DOHH2 (cell line): ENCODE data around the gene RXRA.

Experiments
- CTCF ChIP-seq: fragments of 200-600 bp; sonication (generic); IDR thresholded peaks from one replicate; pipeline ENCODE4 v1.5.1; 2014; ENCODE audit warnings: antibody characterized with exemption, mild to moderate bottlenecking, low read depth, low read length; ENCODE audit not compliant: poor library complexity, severe bottlenecking
- EZH2phosphoT487 ChIP-seq: fragments of 200-600 bp; sonication (generic); IDR thresholded peaks from 2 replicates; pipeline ENCODE4 v1.6.1; 2017; ENCODE audit warnings: borderline replicate concordance, mild to moderate bottlenecking, antibody characterized with exemption, low read length, moderate library complexity, mixed read lengths

- TF ChIP-seq CTCF (no peak), EZH2phosphoT487 (no peak)
These were observed 102.8 kb downstream of the RXRA start for GRCh38 chr9:134429007-134429406.
